GM12872 (cell line): ENCODE data around the gene CHST11.

Experiments
- CTCF ChIP-seq: IDR thresholded peaks from 3 replicates; pipeline ENCODE4 v1.5.1; 2011; ENCODE audit warnings: low read depth, mild to moderate bottlenecking, low read length, moderate library complexity; ENCODE audit not compliant: insufficient read depth

CHST11 gene

GRCh38 chr12:104467346-104467837, 10.6 kb downstream of the CHST11 start:
- no peak for TF ChIP-seq CTCF

- TF ChIP-seq CTCF, result no peak
Observed at GRCh38 chr12:104468371-104468770, 11.6 kb downstream of the CHST11 start.

- TF ChIP-seq CTCF, result no peak
Observed at GRCh38 chr12:104469066-104469465, 12.3 kb downstream of the CHST11 start.

GRCh38 chr12:104469523-104469922, 12.8 kb downstream of the CHST11 start:
- TF ChIP-seq CTCF, result no peak

GRCh38 chr12:104470521-104470920, 13.8 kb downstream of the CHST11 start:
- TF ChIP-seq CTCF, result no peak

GRCh38 chr12:104471336-104471735, 14.6 kb downstream of the CHST11 start:
- TF ChIP-seq CTCF, result no peak

- no peak for TF ChIP-seq CTCF
Observed at GRCh38 chr12:104472748-104473147, 16.0 kb downstream of the CHST11 start.
